ENCODE data around the gene UBA52.
"Not testable (repeated sequence)": the region's sequence is repeated elsewhere in the genome, so short reads cannot be mapped to it uniquely, and the experiment has no call there.

Gene UBA52

DNA sequence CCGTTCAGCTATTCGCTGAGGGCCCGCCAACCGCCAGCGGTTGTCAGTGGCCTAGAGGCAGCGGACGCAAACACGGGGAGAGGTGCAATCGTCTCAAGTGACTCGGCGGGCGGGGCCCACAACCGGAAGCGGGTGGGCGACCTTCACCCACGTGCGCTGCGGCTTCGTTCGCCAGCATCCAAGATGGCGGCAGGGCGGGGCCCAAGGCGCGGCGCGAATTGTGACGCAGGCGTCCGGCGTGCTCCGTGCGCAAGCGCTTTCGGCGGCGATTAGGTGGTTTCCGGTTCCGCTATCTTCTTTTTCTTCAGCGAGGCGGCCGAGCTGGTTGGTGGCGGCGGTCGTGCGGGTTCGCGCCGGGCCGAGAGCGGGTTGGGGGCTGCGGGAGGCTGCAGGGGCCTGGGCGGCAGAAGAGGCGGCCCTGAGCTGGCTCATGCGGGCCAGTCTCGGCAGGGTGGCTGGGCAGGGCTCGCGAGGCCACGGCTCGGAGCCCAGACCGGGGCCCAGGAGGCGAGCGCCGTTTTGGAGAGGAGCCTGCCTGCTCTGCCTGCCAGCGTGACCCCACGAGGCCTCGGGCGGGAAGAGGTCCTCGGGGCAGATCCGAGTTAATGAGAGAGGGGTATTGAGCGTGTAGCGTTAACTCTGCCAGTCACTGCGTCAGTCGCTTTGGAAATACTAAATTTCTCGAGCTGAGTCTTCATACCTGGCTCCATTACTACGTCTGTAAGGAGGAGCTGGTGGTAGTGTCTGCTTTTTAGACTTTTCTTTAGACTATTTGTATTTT lies at the start of gene UBA52:
TSS of gene UBA52 (plus strand) at position 294 of the 781 bp plus-strand sequence. CDS start 1,444 bp downstream, outside the sequence.
- DNase-seq (ENCODE audit: low read depth in 2 of 2): peak; percentile 99

DNA sequence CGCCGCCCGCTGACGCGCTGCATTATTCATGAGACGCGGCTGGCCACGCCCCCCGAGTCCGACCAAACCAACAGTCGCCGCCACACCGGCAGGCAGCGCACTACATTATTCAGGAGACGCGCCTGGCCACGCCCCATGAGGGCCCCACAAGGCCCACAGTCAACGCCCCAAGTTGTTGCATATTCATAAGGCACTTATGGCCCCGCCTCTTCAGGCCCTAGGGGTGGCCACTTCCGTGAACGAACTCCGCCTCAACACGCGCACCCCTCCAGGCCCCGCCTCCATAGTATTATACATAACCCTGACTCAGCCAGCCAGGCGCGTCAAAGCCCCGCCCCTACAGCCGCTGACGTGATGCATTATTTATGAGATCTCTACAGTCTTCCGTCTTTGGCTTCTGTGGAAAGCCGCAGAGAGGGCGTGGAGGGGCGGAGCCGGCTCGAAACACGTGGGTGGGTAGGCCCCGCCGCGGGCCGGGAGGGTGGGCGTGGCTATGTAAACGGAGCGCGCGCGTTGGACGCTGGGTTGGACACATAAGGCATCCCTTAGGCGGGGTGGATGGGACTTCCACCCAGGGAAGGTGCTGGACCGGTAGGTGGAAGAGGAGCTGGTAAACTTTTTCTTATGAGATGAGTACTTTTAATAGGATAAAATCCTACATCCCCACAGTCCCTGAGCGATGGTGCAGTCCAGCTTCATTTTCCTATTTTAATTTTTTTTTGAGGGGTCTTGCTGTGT lies 49.4 kb upstream of the UBA52 start:
- DNase-seq (ENCODE audit: low read depth in 2 of 2): peak; percentile 100

DNA sequence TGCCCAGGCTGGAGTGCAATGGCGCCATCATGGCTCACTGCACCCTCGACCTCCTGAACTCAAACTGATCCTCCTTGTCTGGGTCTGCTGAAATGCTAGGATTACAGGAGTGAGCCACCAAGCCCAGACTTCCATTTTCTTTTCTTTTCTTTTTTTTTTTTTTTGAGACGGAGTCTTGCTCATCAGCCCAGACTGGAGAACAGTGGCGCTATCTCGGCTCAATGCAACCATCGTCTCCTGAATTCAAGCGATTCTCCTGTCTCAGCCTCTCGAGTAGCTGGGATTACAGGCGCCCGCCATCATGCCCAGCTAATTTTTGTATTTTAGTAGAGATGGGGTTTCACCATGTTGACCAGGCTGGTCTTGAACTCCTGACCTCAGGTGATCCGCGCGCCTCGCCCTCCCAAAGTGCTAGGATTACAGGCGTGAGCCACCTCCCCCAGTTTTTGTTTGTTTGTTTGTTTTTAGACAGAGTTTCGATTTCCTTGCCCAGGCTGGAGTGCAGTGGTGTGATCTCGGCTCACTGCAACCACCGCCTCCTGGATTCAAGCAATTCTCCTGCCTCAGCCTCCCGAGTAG lies 48.7 kb upstream of the UBA52 start:
- DNase-seq (ENCODE audit: low read depth in 2 of 2): not testable (repeated sequence)

- DNase-seq (ENCODE audit: low read depth in 2 of 2): no peak
Observed at GRCh38 chr19:18523841-18524240, 47.8 kb upstream of the UBA52 start.

DNA sequence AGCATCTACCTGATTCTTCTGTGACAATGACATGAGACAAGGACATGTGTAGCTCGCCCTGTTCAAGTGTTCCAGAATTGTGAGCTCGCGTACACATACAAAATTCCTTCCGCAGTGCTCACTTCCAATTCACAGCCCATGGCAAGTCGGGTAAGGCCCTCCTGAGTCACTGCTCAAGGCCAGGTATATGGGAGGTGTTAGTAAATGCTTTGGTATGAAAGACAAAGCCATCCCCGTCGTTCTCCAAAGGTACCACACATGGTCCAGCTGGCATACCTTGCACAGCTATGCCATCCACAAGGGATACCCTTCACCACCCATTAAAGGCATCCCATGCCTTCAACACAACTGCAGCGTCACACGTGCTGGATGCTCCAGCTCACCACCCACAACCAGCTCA lies 45.3 kb upstream of the UBA52 start:
- no peak for DNase-seq (ENCODE audit: low read depth in 2 of 2)

GRCh38 chr19:18529782-18530181 lies 41.9 kb upstream of the UBA52 start:
- no peak for DNase-seq (ENCODE audit: low read depth in 2 of 2)

- DNase-seq (ENCODE audit: low read depth in 2 of 2): no peak
Observed at GRCh38 chr19:18531485-18531884, 40.2 kb upstream of the UBA52 start.

GRCh38 chr19:18532168-18532890 lies 39.3 kb upstream of the UBA52 start:
- no peak for DNase-seq (ENCODE audit: low read depth in 2 of 2)

GRCh38 chr19:18533058-18533457 lies 38.6 kb upstream of the UBA52 start:
- no peak for DNase-seq (ENCODE audit: low read depth in 2 of 2)

DNA sequence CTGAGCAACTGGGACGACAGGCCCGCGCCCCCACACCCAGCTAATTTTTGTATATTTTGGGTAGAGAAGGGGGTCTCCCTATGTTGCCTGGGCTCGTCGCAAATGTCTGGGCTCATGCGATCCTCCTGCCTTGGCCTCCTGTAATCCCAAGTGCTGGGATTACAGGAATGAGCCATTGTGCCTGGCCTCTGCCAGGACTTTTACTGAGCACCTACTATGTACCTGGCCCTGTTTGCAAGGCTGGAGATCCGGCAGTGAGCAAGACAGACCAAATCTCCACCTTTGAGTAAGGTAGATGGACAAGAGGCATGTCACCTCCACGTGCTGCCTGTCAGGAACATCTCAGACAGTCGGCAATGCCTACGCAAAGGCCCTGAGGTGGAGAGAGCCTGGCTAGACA lies 35.2 kb upstream of the UBA52 start:
- no peak for DNase-seq (ENCODE audit: low read depth in 2 of 2)

DNA sequence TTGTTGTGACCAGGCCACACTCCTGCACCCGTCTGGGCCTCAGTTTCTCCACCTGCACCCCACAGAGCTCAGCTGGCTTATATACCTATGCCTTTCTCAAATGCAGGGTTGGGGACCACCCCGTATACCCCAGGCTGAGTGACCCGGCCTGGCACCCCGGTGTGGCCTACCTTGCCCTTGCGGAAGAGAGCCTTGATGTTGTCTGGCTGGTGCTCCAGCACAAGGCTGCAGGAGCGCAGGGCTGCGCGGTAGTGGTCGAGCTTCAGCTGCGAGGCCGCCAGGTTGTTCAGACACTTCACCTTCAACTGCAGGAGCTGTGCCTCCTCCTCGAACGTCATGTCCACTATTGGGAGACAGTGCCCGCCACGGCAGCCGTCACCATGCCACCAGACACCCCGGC lies 34.2 kb upstream of the UBA52 start:
- DNase-seq (ENCODE audit: low read depth in 2 of 2): no peak

DNA sequence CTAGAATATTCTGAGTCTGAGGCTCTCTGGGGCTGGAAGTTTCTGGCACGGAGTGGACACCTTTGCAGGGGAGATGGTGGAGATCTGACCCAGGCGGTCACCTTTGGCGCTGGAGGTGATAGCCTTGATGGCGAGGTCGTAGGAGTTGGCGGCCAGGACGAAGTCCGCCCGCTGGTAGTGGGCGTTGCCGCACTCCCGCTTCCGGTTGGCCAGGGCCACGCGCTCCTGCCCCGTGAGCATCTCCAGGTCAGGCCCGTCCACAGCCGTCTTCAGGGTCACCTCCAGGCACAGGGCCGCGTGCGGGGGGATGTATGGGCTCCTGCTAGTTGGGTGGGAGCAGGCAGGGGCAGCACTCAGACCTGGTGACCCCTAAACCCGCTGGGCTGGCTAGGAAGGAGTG lies 33.5 kb upstream of the UBA52 start:
- DNase-seq (ENCODE audit: low read depth in 2 of 2): no peak

DNA sequence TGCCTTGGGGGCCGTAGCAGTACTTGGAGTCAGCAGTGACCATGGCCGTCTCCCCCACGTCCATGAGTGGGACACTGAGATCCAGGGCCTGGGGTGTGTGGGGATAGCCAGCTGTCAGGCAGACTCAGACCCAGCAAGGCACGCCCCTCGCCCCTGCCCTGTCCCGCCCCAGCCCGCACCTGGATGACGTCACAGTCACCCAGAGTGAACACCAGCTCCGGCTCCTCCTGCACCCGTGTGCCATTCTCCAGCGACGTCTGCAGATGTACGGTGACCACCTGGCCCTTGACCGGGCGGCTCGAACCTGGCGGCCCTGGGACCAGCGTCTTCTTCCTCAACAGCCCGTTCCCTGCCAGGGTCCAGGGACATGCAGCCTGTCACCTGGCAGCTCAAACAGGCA lies 32.3 kb upstream of the UBA52 start:
- no peak for DNase-seq (ENCODE audit: low read depth in 2 of 2)

GRCh38 chr19:18540200-18540599 lies 31.5 kb upstream of the UBA52 start:
- DNase-seq (ENCODE audit: low read depth in 2 of 2): not testable (repeated sequence)

DNA sequence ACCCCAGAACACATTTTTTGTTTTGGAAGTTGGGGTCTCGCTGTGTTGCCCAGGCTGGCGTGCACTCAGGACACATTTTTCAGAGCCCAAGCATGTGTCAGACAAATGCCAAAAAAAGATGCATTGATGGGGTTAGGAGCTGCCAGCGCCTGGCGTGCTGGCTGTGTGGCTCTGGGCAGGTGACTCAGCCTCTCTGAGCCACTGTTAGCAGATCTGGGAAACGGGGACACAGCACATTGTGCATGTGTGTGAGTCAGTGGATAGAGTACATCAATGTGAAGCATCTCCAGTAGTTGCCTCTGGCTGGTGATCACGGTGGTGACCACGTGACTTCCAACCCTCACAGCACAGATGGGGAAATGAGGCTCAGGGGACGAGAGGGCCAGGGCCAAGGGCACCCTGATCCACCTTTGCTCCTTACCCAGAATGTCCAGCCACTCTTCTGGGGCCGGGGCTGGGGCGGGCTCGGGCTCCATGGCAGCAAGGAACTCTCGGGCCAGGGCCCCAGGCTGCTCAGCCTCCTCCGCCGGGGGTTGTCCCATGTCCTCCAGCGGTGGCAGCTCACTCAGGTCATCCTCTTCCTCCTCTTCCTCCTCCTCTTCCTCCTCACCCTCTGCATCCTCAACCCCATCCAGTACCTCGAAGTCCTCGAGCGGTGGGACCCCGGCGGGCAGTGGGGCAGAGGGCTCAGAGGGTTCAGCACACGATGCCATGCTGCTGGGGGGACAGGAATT lies 30.2 kb upstream of the UBA52 start:
- no peak for DNase-seq (ENCODE audit: low read depth in 2 of 2)

- DNase-seq (ENCODE audit: low read depth in 2 of 2): no peak
Observed at GRCh38 chr19:18541992-18542940, 29.4 kb upstream of the UBA52 start.

DNA sequence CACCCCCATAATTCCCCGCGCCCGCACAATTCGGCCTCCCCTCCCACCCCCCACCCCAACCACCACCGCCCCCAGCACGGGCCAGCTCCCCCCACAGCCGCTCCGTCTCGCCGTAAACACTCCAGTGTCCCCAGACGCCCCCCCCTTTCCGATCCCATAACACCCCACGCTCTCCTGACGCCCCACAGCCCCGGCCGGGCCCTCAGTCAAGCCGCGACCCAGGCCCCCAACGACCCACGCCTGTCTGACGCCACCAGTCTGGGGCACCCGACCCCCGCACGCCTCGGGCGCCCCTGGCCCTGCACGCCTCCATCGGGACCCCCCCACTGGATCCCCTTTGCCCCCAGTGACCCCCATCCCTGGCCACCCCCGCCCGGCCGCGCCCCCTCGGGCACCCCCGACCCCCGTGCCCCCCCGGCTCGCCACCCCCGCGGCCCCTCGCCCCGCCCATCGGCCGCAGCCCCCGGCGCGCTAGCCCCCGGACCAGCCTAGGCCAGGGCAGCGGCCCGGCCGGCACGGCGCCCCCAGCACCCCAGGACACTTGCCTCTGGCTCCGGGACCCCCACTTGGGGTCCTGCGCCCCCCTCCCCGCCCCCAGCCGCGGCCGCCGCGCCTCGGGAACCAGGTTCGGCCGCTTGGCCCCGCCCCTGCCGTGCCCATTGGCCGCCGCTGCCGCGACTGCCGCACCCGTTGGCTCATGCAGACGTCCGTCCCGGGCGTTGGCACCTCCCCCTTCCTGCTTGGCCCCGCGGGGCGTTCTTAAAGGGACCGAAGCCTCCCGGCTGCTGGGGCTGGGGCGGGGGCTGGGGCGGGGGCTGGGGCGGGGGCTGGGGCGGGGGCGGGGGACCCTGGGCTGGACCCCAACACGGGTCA lies 28.5 kb upstream of the UBA52 start, which contains the start of gene FKBP8:
TSS of gene FKBP8 (minus strand) at position 633 of the 873 bp plus-strand sequence. CDS start 1,603 bp downstream, outside the sequence.
- peak; percentile 92 to 95 for DNase-seq (ENCODE audit: low read depth in 2 of 2)

- peak in 1 of 2 donors; percentile 58 for DNase-seq (ENCODE audit: low read depth in 2 of 2)
Observed at GRCh38 chr19:18543814-18544475, 27.7 kb upstream of the UBA52 start.

- no peak for DNase-seq (ENCODE audit: low read depth in 2 of 2)
Observed at GRCh38 chr19:18551631-18552030, 20.0 kb upstream of the UBA52 start.
